K562 (cell line): ENCODE measurements around the gene NRM. TPM values are rescaled to one million over a fixed set of nuclear protein-coding genes. Genes with fewer than 3 reads are reported as not detected.

Experiments used
- ARHGAP35 ChIP-seq: fragments of 450-650 bp; IDR thresholded peaks from 2 replicates; pipeline ENCODE4 v1.6.1; 2018; ENCODE audit not compliant: partially characterized antibody
- ASH1L ChIP-seq: fragments of 450-650 bp; IDR thresholded peaks from 2 replicates; pipeline ENCODE4 v1.6.1; 2018; ENCODE audit warnings: borderline replicate concordance, mild to moderate bottlenecking, low read depth; ENCODE audit not compliant: partially characterized antibody
- CLOCK ChIP-seq: fragments of 250-450 bp; sonication (Bioruptor Pico); IDR thresholded peaks from 2 replicates; pipeline ENCODE4 v1.4.0; 2020; ENCODE audit warnings: mild to moderate bottlenecking, moderate library complexity, borderline replicate concordance
- JUNB ChIP-seq: fragments of 450-650 bp; formaldehyde crosslinking; conservative IDR thresholded peaks from 2 replicates; pipeline ENCODE4 v1.4.0; 2020; ENCODE audit warnings: mild to moderate bottlenecking
- LARP7 ChIP-seq: fragments of 450-650 bp; IDR thresholded peaks from 2 replicates; pipeline ENCODE4 v1.6.1; 2016
- PPARD ChIP-seq: fragments of 250-450 bp; sonication (Bioruptor Pico); IDR thresholded peaks from 2 replicates; pipeline ENCODE4 v1.8.0; 2022; ENCODE audit warnings: inconsistent platforms, mild to moderate bottlenecking, moderate library complexity
- SAFB2 ChIP-seq: fragments of 200-400 bp; formaldehyde crosslinking; IDR thresholded peaks from 2 replicates; pipeline ENCODE4 v1.6.1; 2018; ENCODE audit warnings: borderline replicate concordance, low read length, low read depth, moderate library complexity; ENCODE audit not compliant: severe bottlenecking
- SIN3A ChIP-seq, 2 experiments: fragments of 150-350 bp in 1 of 2; IDR thresholded peaks; 2 replicates each; pipeline ENCODE4 v1.6.1; 2011 to 2016; ENCODE audit warnings: borderline replicate concordance in 2 of 2, low read depth in 2 of 2, low read length in 2 of 2, mild to moderate bottlenecking in 2 of 2, moderate library complexity in 2 of 2; ENCODE audit not compliant: control insufficient read depth in 1 of 2
- SPI1 ChIP-seq: IDR thresholded peaks from 2 replicates; pipeline ENCODE4 v1.6.1; 2011; ENCODE audit warnings: low read depth, low read length, control low read depth, borderline replicate concordance
- STAG1 ChIP-seq: sonication (generic); formaldehyde crosslinking; IDR thresholded peaks from 2 replicates; pipeline ENCODE4 v1.5.0; 2020; ENCODE audit warnings: missing genetic modification reagents, borderline replicate concordance
- TAF9B ChIP-seq: fragments of 450-650 bp; IDR thresholded peaks from 2 replicates; pipeline ENCODE4 v1.6.1; 2018; ENCODE audit warnings: mild to moderate bottlenecking; ENCODE audit not compliant: partially characterized antibody
- ZNF134 ChIP-seq: fragments of 250-450 bp; sonication (Bioruptor Pico); conservative IDR thresholded peaks from 2 replicates; pipeline ENCODE4 v1.4.0; 2020
- ZNF282 ChIP-seq: sonication (generic); formaldehyde crosslinking; IDR thresholded peaks from 2 replicates; pipeline ENCODE4 v1.8.1; 2023; ENCODE audit warnings: missing genetic modification reagents
- ZNF589 ChIP-seq: fragments of 200-800 bp; sonication (Bioruptor generic); IDR thresholded peaks from 2 replicates; pipeline ENCODE4 v1.6.1; 2016; ENCODE audit warnings: low read depth, missing genetic modification characterization, missing compliant biosample characterization
- polyA plus RNA-seq, 8 experiments: library from polyadenylated mRNA; depleted of rRNA in 4 of 8; stranded (reverse) in 5 of 8; unstranded in 3 of 8; fragments of >200 nt; fragmentation: Nextera tagmentation in 2 of 8; fragmentation: Illumina TruSeq in 1 of 8; extraction: Ambion mirVana in 2 of 8; extraction: Trizol in 1 of 8; gene quantifications; 2 replicates each; pipeline versions ENCODE4 v1.2.1 to v1.2.3, GENCODE V29; 2011 to 2014; ENCODE audit warnings: inconsistent platforms in 1 of 8, missing spikeins in 1 of 8
- total RNA-seq, 7 experiments: library from RNA; depleted of rRNA in 6 of 7; stranded (reverse); fragments of >200 nt in 6 of 7; fragmentation: Illumina TruSeq in 2 of 7; extraction: Trizol in 2 of 7; gene quantifications; 2 replicates each; pipeline versions ENCODE4 v1.2.1 to v1.2.3, GENCODE V29; 2011 to 2021; ENCODE audit warnings: low replicate concordance in 1 of 7
- TF ChIP-seq, protein P1 (sequence below): fragments of 250-450 bp; sonication (Bioruptor Pico); IDR thresholded peaks from 2 replicates; pipeline ENCODE4 v1.4.0; 2020
- TF ChIP-seq, protein P2 (sequence below), 3 experiments: IDR thresholded peaks in 2 of 3; conservative IDR thresholded peaks in 1 of 3; 2 replicates each; pipeline ENCODE4 v1.5.1; 2011 to 2012; ENCODE audit warnings: low read length in 3 of 3, mild to moderate bottlenecking in 3 of 3, control low read depth in 2 of 3, improper control_type of control experiment in 1 of 3, inconsistent platforms in 1 of 3, low read depth in 1 of 3, mixed read lengths in 1 of 3, moderate library complexity in 1 of 3; ENCODE audit not compliant: insufficient read depth in 2 of 3

The NRM gene
- total and polyA plus RNA-seq, 9 of the 15 experiments (the other 6 are each of a cell fraction or from before 2014, with no cell fraction given) = 9.7 to 58.2 (median 18.1) TPM

DNA sequence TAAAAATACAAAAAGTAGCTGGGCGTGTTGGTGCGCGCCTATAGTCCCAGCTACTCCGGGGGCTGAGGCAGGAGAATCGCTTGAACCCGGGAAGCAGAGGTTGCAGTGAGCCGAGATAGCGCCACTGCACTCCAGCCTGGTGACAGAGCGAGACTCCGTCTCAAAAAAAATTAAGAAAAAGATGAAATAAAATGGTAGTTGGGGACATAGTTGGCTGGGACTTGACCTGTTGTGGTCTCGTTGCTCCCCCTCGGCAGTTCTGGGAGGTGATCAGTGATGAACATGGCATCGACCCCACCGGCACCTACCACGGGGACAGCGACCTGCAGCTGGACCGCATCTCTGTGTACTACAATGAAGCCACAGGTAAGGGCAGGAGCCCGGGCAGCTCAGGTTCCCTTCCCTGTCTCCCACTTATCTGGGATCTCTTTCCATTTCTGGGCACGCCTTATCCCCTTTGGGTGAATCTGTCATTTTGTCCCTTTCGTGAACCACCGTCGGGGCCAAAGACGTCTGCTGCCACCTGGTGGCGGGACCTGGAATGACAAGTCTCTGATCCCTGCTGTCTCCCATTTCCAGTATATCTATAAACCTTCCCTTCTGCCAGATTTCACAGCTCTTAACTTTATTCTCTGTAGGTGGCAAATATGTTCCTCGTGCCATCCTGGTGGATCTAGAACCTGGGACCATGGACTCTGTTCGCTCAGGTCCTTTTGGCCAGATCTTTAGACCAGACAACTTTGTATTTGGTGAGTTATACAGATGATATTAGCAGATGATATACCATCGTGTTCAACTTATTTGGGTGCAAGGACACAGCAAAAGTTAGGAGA lies 31.7 kb upstream of the NRM start (continued):
- TF ChIP-seq, protein P1, sequence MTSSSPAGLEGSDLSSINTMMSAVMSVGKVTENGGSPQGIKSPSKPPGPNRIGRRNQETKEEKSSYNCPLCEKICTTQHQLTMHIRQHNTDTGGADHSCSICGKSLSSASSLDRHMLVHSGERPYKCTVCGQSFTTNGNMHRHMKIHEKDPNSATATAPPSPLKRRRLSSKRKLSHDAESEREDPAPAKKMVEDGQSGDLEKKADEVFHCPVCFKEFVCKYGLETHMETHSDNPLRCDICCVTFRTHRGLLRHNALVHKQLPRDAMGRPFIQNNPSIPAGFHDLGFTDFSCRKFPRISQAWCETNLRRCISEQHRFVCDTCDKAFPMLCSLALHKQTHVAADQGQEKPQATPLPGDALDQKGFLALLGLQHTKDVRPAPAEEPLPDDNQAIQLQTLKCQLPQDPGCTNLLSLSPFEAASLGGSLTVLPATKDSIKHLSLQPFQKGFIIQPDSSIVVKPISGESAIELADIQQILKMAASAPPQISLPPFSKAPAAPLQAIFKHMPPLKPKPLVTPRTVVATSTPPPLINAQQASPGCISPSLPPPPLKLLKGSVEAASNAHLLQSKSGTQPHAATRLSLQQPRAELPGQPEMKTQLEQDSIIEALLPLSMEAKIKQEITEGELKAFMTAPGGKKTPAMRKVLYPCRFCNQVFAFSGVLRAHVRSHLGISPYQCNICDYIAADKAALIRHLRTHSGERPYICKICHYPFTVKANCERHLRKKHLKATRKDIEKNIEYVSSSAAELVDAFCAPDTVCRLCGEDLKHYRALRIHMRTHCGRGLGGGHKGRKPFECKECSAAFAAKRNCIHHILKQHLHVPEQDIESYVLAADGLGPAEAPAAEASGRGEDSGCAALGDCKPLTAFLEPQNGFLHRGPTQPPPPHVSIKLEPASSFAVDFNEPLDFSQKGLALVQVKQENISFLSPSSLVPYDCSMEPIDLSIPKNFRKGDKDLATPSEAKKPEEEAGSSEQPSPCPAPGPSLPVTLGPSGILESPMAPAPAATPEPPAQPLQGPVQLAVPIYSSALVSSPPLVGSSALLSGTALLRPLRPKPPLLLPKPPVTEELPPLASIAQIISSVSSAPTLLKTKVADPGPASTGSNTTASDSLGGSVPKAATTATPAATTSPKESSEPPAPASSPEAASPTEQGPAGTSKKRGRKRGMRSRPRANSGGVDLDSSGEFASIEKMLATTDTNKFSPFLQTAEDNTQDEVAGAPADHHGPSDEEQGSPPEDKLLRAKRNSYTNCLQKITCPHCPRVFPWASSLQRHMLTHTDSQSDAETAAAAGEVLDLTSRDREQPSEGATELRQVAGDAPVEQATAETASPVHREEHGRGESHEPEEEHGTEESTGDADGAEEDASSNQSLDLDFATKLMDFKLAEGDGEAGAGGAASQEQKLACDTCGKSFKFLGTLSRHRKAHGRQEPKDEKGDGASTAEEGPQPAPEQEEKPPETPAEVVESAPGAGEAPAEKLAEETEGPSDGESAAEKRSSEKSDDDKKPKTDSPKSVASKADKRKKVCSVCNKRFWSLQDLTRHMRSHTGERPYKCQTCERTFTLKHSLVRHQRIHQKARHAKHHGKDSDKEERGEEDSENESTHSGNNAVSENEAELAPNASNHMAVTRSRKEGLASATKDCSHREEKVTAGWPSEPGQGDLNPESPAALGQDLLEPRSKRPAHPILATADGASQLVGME (CRISPR knock-in tag) = no peak
- TF ChIP-seq, protein P2, sequence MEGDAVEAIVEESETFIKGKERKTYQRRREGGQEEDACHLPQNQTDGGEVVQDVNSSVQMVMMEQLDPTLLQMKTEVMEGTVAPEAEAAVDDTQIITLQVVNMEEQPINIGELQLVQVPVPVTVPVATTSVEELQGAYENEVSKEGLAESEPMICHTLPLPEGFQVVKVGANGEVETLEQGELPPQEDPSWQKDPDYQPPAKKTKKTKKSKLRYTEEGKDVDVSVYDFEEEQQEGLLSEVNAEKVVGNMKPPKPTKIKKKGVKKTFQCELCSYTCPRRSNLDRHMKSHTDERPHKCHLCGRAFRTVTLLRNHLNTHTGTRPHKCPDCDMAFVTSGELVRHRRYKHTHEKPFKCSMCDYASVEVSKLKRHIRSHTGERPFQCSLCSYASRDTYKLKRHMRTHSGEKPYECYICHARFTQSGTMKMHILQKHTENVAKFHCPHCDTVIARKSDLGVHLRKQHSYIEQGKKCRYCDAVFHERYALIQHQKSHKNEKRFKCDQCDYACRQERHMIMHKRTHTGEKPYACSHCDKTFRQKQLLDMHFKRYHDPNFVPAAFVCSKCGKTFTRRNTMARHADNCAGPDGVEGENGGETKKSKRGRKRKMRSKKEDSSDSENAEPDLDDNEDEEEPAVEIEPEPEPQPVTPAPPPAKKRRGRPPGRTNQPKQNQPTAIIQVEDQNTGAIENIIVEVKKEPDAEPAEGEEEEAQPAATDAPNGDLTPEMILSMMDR (IDR thresholded peaks at IDR 0.05 in 2 of 3, conservative IDR thresholded peaks at IDR 0.05 in 1 of 3; ENCODE audit: insufficient read depth in 2 of 3, low read depth in 1 of 3, low read length in 3 of 3) = peak; percentile 91 to 97 (median 95)
- TF ChIP-seq SPI1 (no peak), STAG1 (CRISPR knock-in tag) (peak; percentile 65; the same call in 1 of the 2 replicates), CLOCK (CRISPR knock-in tag) (no peak), ARHGAP35 (no peak), LARP7 (no peak; the same call in 1 of the 2 replicates), JUNB (CRISPR knock-in tag) (no peak), ZNF134 (CRISPR knock-in tag) (no peak), SIN3A (IDR thresholded peaks at IDR 0.05; ENCODE audit: borderline replicate concordance in 2 of 2, control insufficient read depth in 1 of 2, low read depth in 2 of 2, low read length in 2 of 2) (peak; percentile 69 to 75; a peak in 2 of 4 replicates), TAF9B (no peak), ZNF589 (no peak), PPARD (no peak), SAFB2 (no peak), ZNF282 (CRISPR knock-in tag) (no peak), ASH1L (no peak)
